Fibroblast of mammary gland (primary cell): ENCODE data around the gene PEAK3.

ENCODE experiments used
- DNase-seq: peaks from one replicate; pipeline ENCODE4 v3.0.0-alpha.2; 2010; ENCODE audit warnings: low read depth
- H3K4me3 ChIP-seq: 2 replicates; pipeline ENCODE4 v1.5.1; 2011; ENCODE audit warnings: low read depth, mild to moderate bottlenecking, low read length, moderate library complexity; ENCODE audit not compliant: control insufficient read depth
- CTCF ChIP-seq: conservative IDR thresholded peaks from 2 replicates; pipeline ENCODE4 v1.5.1; 2011; ENCODE audit warnings: low read depth, low read length, inconsistent platforms; ENCODE audit not compliant: control insufficient read depth, insufficient read depth

PEAK3 gene

GRCh38 chr19:2244125-2244411, 37.9 kb downstream of the PEAK3 start:
- no peak for TF ChIP-seq CTCF
- DNase-seq: no peak
- H3K4me3 ChIP-seq: no peak overlapping the region

GRCh38 chr19:2243274-2244124, 38.5 kb downstream of the PEAK3 start:
- no peak overlapping the region for H3K4me3 ChIP-seq
- DNase-seq: no peak
- TF ChIP-seq CTCF: no peak

- TF ChIP-seq CTCF: no peak
- no peak for DNase-seq
- no peak overlapping the region for H3K4me3 ChIP-seq
These were observed 39.2 kb downstream of the PEAK3 start for GRCh38 chr19:2242816-2243215.

GRCh38 chr19:2242092-2242537, 39.9 kb downstream of the PEAK3 start:
- DNase-seq: no peak
- H3K4me3 ChIP-seq: no peak overlapping the region
- no peak for TF ChIP-seq CTCF

GRCh38 chr19:2240881-2241760, 40.9 kb downstream of the PEAK3 start:
- no peak for TF ChIP-seq CTCF
- DNase-seq: no peak
- peak overlapping the region; percentile 45 for H3K4me3 ChIP-seq

- TF ChIP-seq CTCF: no peak
- peak; percentile 44 for DNase-seq
- peak overlapping the region; percentile 45 for H3K4me3 ChIP-seq
These were observed 41.9 kb downstream of the PEAK3 start for GRCh38 chr19:2239771-2240770.
